Stomach (tissue), 4 donors: ENCODE results near the gene ZSCAN5A.

ENCODE experiments used
- EP300 ChIP-seq: sonication (generic); formaldehyde crosslinking; IDR thresholded peaks from one replicate; pipeline ENCODE4 v1.6.1; 2017; ENCODE audit warnings: antibody characterized with exemption
- POLR2A ChIP-seq, 4 donors: fragments of 450-650 bp; IDR thresholded peaks; one replicate each; pipeline ENCODE4 v1.6.1; 2016; ENCODE audit warnings: antibody characterized with exemption in 4 of 4, control low read depth in 2 of 4, mild to moderate bottlenecking in 1 of 4, moderate library complexity in 1 of 4
- POLR2AphosphoS5 ChIP-seq, 3 donors: sonication (generic); formaldehyde crosslinking; IDR thresholded peaks; one replicate each; pipeline ENCODE4 v1.6.1; 2016; ENCODE audit warnings: antibody characterized with exemption in 3 of 3
- TF ChIP-seq, protein P1 (sequence below), 7 experiments: fragments of 450-650 bp in 4 of 7; fragments of 200-600 bp in 3 of 7; sonication (generic) in 3 of 7; IDR thresholded peaks; one replicate each; pipeline ENCODE4 v1.5.1; 2016 to 2019; ENCODE audit warnings: antibody characterized with exemption in 7 of 7, control low read depth in 2 of 7, mild to moderate bottlenecking in 1 of 7

DNA sequence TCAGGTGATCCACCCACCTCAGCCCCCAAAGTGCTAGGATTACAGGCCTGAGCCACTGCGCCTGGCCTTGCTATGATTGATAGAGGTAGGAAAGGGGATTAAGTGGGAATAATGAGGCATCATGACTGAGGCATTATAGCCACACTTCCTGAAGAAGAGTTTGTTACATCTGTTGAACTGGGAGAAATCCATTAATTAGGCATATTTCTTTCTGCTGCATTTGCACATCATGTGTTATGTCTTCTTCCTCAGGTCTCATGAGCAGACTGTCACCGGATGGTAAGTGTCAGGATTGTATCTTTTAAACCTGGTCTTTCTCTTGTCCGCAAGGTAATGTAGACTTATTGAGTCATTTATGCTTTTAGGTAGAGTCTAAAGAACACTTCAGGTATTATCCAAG lies 29.9 kb downstream of the ZSCAN5A start:
- TF ChIP-seq, protein P1, sequence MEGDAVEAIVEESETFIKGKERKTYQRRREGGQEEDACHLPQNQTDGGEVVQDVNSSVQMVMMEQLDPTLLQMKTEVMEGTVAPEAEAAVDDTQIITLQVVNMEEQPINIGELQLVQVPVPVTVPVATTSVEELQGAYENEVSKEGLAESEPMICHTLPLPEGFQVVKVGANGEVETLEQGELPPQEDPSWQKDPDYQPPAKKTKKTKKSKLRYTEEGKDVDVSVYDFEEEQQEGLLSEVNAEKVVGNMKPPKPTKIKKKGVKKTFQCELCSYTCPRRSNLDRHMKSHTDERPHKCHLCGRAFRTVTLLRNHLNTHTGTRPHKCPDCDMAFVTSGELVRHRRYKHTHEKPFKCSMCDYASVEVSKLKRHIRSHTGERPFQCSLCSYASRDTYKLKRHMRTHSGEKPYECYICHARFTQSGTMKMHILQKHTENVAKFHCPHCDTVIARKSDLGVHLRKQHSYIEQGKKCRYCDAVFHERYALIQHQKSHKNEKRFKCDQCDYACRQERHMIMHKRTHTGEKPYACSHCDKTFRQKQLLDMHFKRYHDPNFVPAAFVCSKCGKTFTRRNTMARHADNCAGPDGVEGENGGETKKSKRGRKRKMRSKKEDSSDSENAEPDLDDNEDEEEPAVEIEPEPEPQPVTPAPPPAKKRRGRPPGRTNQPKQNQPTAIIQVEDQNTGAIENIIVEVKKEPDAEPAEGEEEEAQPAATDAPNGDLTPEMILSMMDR (IDR thresholded peaks at IDR 0.05): no peak
- TF ChIP-seq POLR2A (IDR thresholded peaks at IDR 0.05): no peak
- TF ChIP-seq EP300: no peak
- no peak for TF ChIP-seq POLR2AphosphoS5 (IDR thresholded peaks at IDR 0.05)
